ENCODE measurements around the gene ARPC2.

GRCh38 chr2:218264773-218265561, 48.0 kb downstream of the ARPC2 start:
- TF ChIP-seq POLR2A (IDR thresholded peaks at IDR 0.05; ENCODE audit: low read length) (no peak), GATA1 (IDR thresholded peaks at IDR 0.05; ENCODE audit: low read depth, low read length) (no peak)
